ENCODE measurements around the gene FADS2.

FADS2 gene

DNA sequence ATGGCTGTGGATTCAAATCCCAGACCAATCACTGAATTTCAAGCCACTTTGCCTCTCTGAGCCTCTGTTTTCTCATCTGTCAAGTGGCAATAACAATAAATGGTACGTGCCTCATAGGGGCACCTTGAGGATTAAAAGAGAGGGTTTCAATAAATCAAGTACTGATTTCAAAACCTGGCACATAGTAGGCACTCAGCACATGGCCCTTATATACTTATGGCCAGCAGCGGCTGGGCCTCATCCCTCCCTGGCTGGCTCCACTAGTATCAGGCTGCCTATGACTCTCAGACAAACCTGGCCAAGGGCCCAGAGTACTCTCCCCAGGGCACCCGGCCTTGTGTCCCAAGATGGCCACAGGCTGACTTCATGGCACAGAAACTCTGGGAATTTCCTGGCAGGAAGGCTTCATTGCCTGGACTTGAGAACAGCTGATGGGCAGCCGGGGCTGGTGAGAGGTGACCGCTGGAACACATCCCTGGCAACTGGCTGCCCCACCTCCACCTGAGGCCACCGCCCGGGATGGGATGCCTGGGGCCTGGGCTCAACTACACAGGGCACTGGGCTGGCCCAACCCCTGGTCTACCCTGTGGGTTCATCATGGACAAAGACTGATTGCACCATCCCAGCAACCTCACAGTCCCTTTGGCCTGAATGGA, 59.9 kb downstream of the FADS2 start:
- H3K4me3 ChIP-seq (ENCODE audit: low read length): no peak overlapping the region
- DNase-seq (ENCODE audit: low read depth): peak; percentile 95
- TF ChIP-seq, protein P1, sequence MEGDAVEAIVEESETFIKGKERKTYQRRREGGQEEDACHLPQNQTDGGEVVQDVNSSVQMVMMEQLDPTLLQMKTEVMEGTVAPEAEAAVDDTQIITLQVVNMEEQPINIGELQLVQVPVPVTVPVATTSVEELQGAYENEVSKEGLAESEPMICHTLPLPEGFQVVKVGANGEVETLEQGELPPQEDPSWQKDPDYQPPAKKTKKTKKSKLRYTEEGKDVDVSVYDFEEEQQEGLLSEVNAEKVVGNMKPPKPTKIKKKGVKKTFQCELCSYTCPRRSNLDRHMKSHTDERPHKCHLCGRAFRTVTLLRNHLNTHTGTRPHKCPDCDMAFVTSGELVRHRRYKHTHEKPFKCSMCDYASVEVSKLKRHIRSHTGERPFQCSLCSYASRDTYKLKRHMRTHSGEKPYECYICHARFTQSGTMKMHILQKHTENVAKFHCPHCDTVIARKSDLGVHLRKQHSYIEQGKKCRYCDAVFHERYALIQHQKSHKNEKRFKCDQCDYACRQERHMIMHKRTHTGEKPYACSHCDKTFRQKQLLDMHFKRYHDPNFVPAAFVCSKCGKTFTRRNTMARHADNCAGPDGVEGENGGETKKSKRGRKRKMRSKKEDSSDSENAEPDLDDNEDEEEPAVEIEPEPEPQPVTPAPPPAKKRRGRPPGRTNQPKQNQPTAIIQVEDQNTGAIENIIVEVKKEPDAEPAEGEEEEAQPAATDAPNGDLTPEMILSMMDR (conservative IDR thresholded peaks at IDR 0.05; ENCODE audit: low read length): no peak

DNA sequence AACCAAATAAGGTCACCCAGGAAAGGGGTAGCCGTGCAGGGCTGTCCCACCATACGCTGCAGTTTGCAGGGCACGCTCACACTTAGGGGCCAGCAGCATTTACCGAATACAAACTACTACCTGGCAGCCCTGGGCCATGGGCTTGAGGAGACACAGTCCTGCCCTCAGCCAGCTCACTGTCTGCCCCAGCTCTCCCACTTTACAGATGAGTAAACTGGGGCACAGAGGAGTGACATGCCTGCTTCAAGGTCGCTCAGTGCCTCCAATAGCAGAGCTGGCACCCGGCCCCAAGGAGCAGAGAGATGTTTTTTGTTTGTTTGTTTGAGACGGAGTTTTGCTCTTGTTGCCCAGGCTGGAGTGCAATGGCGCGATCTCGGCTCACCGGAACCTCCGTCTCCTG, 60.5 kb downstream of the FADS2 start:
- TF ChIP-seq, protein P1 (conservative IDR thresholded peaks at IDR 0.05; ENCODE audit: low read length): no peak
- H3K4me3 ChIP-seq (ENCODE audit: low read length): 0 out of 2 replicates have a peak overlapping the region, but pooled peaks have one; percentile 2
- DNase-seq (ENCODE audit: low read depth): no peak

DNA sequence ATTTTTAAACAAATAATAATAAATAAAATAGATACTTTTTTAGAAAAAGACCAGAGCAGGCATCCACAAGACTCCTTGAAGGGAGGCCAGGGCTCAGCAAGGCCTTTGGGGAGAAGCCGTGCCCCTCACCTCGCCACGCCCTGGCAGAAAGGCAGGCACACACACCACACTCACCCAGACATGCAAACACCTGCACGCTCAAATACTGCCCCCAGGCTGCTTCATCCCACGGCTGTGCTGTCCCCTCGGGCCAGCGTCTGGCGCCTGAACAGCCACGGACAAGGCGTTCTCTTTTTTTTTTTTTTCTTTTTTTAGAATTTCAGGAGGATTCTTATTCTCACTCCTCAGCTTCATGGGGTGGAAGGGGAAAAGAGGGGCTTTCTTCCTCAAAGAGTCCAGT, 61.7 kb downstream of the FADS2 start:
- TF ChIP-seq, protein P1 (conservative IDR thresholded peaks at IDR 0.05; ENCODE audit: low read length): no peak
- H3K4me3 ChIP-seq (ENCODE audit: low read length): peak overlapping the region; percentile 98
- DNase-seq (ENCODE audit: low read depth): no peak

DNA sequence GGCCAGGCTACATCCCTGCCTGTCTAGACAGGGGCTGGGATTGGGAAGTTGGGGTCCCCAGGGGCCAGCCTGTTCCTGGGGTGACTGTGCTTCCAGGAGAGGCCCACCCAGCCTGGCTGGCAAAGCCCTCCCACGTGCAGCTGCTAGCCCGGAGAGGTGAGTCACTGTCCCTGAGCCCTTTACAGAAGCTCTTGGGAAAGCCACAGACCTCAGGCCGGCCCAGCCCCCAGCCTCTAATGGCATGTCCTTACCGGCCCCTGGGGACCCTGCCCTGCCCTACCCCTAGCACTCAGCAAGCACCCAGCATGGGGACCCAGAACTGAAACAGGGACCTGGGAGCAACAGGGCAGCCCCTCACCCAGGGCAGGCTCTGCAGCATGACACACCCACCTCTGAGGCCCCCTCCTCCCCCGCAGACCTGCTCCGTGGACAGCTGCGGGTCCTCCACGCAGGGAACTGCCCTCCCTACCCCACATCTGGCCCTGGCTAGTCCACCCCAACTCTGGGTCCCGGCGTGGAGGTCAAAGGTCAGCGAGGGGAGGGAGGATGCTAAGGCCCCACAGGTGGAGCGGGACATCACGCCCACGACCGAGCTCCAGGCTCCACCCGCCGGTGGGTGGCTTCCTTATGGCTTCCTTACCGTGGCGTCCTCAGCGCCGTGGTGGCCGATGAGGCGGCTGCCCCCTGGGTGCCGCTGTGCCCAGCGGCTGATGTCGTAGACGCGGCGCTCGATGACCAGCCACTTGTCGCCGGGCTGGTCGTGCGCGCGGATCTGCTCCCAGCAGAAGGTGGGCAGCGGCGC, 62.6 kb downstream of the FADS2 start:
- peak; percentile 81 for DNase-seq (ENCODE audit: low read depth)
- peak overlapping the region; percentile 98 for H3K4me3 ChIP-seq (ENCODE audit: low read length)
- TF ChIP-seq, protein P1 (conservative IDR thresholded peaks at IDR 0.05; ENCODE audit: low read length): no peak

DNA sequence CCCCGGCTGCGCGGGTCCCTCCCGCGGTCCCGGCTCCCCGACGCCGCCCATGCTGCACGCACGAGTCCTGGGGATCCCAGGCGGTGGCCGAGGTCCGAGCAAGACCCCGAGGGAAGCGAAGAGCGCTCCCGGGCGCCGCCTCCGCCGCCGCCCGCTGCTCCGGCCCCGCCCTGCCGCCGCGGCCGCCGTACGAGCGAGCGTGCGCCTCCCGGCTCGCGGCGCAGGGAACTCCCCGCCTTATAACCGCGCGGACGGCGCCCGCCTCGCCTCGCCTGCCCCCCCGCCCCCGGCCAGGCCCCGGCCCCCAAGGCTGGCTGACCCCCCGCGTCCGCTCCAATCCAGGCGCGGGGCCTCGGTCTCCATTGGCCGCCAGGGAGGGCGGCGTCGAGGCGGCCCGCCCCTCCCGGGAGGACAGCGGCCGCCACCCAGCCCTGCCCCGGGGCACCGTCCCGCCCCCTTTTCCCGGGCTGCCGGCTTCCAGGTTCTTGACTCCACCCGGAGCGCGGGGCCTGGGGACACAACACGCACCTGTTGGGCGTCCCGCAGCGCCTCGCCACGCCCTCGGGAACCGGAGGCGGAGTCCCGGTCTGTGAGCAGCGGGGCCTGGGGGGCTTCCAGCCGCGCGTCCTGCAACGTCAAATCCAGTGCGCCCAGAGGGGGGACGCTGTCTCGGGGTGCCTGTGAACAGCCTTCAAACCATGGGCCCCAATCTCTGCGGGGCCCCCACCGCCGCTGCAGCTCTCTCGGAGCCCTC, 63.4 kb downstream of the FADS2 start, which contains the start of gene FADS3:
TSS of gene FADS3 (minus strand) at position 215 of the 754 bp plus-strand sequence. CDS start at position 51, 164 bp downstream.
- peak; percentile 84 for DNase-seq (ENCODE audit: low read depth)
- TF ChIP-seq, protein P1 (conservative IDR thresholded peaks at IDR 0.05; ENCODE audit: low read length): no peak
- H3K4me3 ChIP-seq (ENCODE audit: low read length): peak within 1 kb of the TSS; percentile 98

DNA sequence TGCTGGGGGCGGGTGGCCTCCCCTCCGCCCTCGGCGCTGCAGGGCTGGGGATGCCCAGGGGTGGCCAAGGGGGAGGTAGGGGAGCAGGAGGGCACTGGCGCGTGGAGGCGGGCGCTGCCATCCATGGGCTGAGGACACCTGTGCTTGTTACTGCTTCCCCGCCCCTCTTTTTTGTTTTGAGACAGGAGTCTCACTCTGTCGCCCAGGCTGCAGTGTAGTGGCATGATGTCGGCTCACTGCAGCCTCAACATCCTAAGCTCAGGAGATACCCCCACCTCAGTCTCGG, 63.9 kb downstream of the FADS2 start:
- TF ChIP-seq, protein P1 (conservative IDR thresholded peaks at IDR 0.05; ENCODE audit: low read length): no peak
- H3K4me3 ChIP-seq (ENCODE audit: low read length): peak overlapping the region; percentile 44
- no peak for DNase-seq (ENCODE audit: low read depth)
